Left ventricle myocardium inferior (tissue), 1 donor: ENCODE measurements around the gene TRPM5. TPM values are rescaled to one million over a fixed set of nuclear protein-coding genes. Genes with fewer than 3 reads are reported as not detected.
A peak's percentile ranks its signal among the peaks of the same experiment; 100 is the strongest.

Source experiments
- DNase-seq: peaks from one replicate; pipeline ENCODE4 v3.0.0-alpha.2; 2020
- H3K27ac ChIP-seq: fragments of 200-600 bp; replicated peaks from 2 replicates; pipeline ENCODE4 v1.8.0; 2021
- H3K27me3 ChIP-seq: fragments of 200-600 bp; 2 replicates; pipeline ENCODE4 v1.8.0; 2021; ENCODE audit warnings: low read depth
- H3K36me3 ChIP-seq: fragments of 200-600 bp; 2 replicates; pipeline ENCODE4 v1.8.0; 2021
- H3K4me1 ChIP-seq: fragments of 200-600 bp; 2 replicates; pipeline ENCODE4 v1.8.0; 2021
- H3K4me3 ChIP-seq: fragments of 200-600 bp; 2 replicates; pipeline ENCODE4 v1.8.0; 2021; ENCODE audit warnings: mild to moderate bottlenecking, moderate library complexity
- H3K9me3 ChIP-seq: fragments of 200-600 bp; replicated peaks from 2 replicates; pipeline ENCODE4 v1.8.0; 2021
- CTCF ChIP-seq: fragments of 200-600 bp; IDR thresholded peaks from 2 replicates; pipeline ENCODE4 v1.8.0; 2021; ENCODE audit warnings: antibody characterized with exemption, mild to moderate bottlenecking, borderline replicate concordance
- intact Hi-C: fragments of 100-400 bp; cut with micrococcal nuclease; formaldehyde crosslinking; loops from one replicate; pipeline ENCODE4 v1.11.0; 2022
- total RNA-seq: library from RNA; stranded (reverse); fragmentation: NEBNext Ultra II Directional; extraction: Animal tissue kit (Norgen Biotek cat#: 25700); gene quantifications from one replicate; pipeline ENCODE4 v1.2.1, GENCODE V29; 2021
- donor health status: DM: no; HTN: yes; CAD: no; lungs with severe emphysema.

Gene TRPM5
- total RNA-seq, 1 donor from 2014 or later, result not detected

GRCh38 chr11:2477254-2477653 is 32.9 kb upstream of the TRPM5 start:
- Histone ChIP-seq H3K27me3 (peaks cover 12% of the 10 kb centered on the region), H3K4me1 (peaks cover 43% of the 10 kb centered on the region), H3K36me3 (no peaks in the 10 kb centered on the region), H3K27ac (peak overlapping the region; percentile 23), H3K9me3 (peaks cover 6% of the 10 kb centered on the region), H3K4me3 (no peak overlapping the region)
- DNase-seq, result no peak
- no peak for TF ChIP-seq CTCF
- intact Hi-C loops, result no loop called here

- no peak overlapping the region for H3K4me3 ChIP-seq
- intact Hi-C loops, result no loop called here
- H3K27ac ChIP-seq, result peak overlapping the region; percentile 66
- DNase-seq, result no peak
- no peaks in the 10 kb centered on the region for H3K36me3 ChIP-seq
- TF ChIP-seq CTCF, result no peak
- H3K27me3 ChIP-seq, result peaks cover 12% of the 10 kb centered on the region
- H3K9me3 ChIP-seq, result peaks cover 6% of the 10 kb centered on the region
- H3K4me1 ChIP-seq, result peaks cover 38% of the 10 kb centered on the region
Observed at GRCh38 chr11:2475136-2475918, 31.0 kb upstream of the TRPM5 start.

GRCh38 chr11:2474059-2474901 is 30.0 kb upstream of the TRPM5 start:
- peak; percentile 49 for DNase-seq
- peak overlapping the region; percentile 66 for H3K27ac ChIP-seq

GRCh38 chr11:2473361-2474058 is 29.2 kb upstream of the TRPM5 start:
- Histone ChIP-seq H3K36me3 (no peaks in the 10 kb centered on the region), H3K9me3 (no peaks in the 10 kb centered on the region), H3K4me3 (no peak overlapping the region), H3K27ac (peak overlapping the region; percentile 66), H3K27me3 (peaks cover 12% of the 10 kb centered on the region), H3K4me1 (peaks cover 38% of the 10 kb centered on the region)
- intact Hi-C loops, result no loop called here
- no peak for TF ChIP-seq CTCF
- DNase-seq, result no peak

More at GRCh38 chr11:2474059-2474901, 30.0 kb upstream of the TRPM5 start:
- Histone ChIP-seq H3K9me3 (peaks cover 3% of the 10 kb centered on the region), H3K4me3 (no peak overlapping the region), H3K4me1 (peaks cover 38% of the 10 kb centered on the region), H3K36me3 (no peaks in the 10 kb centered on the region), H3K27me3 (peaks cover 12% of the 10 kb centered on the region)
- intact Hi-C loops, result no loop called here
- peak; percentile 22 for TF ChIP-seq CTCF
